ENCODE measurements around the gene CYBA. TPM values are rescaled to one million over a fixed set of nuclear protein-coding genes. Genes with fewer than 3 reads are reported as not detected.
"Not testable (repeated sequence)": the region's sequence is repeated elsewhere in the genome, so short reads cannot be mapped to it uniquely, and the experiment has no call there.

CYBA gene
- polyA plus RNA-seq, 1 experiment, result 53.6 TPM

DNA sequence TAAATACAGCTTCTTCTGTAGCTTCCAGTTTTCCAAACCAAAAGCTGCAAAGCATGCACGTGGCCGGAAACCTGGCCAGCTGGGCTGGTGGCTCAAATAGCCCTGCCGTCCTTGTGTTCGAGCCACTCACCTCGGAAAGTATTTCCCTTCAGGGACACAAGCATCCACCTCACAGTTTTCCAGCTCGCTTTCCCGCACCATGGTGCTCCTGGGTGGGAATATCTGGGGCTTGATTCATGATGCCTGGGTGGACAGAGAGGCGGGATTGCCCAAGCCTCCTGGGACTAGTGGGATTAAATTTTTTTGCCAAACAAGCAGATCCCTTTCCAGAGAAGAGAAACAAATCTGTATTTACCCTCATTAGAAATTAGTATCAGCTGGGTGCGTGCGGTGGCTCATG, 19.1 kb upstream of the CYBA start:
- H3K9me3 ChIP-seq (ENCODE audit: control insufficient read depth, insufficient read depth, low read length), result no peaks in the 10 kb centered on the region
- H3K4me3 ChIP-seq (ENCODE audit: low read depth, low read length), result no peak overlapping the region
- no peak overlapping the region for H3K27ac ChIP-seq (ENCODE audit: low read depth, low read length)
- no peak for DNase-seq (ENCODE audit: low read depth, low spot score)
- H3K27me3 ChIP-seq (ENCODE audit: control insufficient read depth, insufficient read depth, low read length), result no peaks in the 10 kb centered on the region
- TF ChIP-seq, protein P1, sequence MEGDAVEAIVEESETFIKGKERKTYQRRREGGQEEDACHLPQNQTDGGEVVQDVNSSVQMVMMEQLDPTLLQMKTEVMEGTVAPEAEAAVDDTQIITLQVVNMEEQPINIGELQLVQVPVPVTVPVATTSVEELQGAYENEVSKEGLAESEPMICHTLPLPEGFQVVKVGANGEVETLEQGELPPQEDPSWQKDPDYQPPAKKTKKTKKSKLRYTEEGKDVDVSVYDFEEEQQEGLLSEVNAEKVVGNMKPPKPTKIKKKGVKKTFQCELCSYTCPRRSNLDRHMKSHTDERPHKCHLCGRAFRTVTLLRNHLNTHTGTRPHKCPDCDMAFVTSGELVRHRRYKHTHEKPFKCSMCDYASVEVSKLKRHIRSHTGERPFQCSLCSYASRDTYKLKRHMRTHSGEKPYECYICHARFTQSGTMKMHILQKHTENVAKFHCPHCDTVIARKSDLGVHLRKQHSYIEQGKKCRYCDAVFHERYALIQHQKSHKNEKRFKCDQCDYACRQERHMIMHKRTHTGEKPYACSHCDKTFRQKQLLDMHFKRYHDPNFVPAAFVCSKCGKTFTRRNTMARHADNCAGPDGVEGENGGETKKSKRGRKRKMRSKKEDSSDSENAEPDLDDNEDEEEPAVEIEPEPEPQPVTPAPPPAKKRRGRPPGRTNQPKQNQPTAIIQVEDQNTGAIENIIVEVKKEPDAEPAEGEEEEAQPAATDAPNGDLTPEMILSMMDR (IDR thresholded peaks at IDR 0.05; ENCODE audit: low read depth, low read length), result no peak
- ChIA-PET CTCF (no interaction called here), POLR2A (no interaction called here)

DNA sequence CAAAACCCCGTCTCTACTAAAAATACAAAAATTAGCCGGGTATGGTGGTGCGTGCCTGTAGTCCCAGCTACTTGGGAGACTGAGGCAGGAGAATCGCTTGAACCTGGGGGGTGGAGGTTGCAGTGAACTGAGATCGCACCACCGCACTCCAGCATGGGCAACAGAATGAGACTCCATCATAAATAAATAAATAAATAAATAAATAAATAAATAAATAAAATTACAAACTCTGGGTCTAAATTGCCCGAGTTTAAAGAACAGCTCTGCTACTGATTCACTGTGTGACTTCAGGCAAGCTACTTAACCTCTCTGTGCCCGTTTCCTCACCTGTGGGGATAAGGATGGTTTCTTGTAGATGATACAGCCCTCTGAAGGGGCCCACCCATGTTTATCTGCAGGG, 18.6 kb upstream of the CYBA start:
- H3K4me3 ChIP-seq (ENCODE audit: low read depth, low read length); POLR2A ChIA-PET; CTCF ChIA-PET; H3K27ac ChIP-seq (ENCODE audit: low read depth, low read length); H3K9me3 ChIP-seq (ENCODE audit: control insufficient read depth, insufficient read depth, low read length); DNase-seq (ENCODE audit: low read depth, low spot score); H3K27me3 ChIP-seq (ENCODE audit: control insufficient read depth, insufficient read depth, low read length): not testable (repeated sequence)

DNA sequence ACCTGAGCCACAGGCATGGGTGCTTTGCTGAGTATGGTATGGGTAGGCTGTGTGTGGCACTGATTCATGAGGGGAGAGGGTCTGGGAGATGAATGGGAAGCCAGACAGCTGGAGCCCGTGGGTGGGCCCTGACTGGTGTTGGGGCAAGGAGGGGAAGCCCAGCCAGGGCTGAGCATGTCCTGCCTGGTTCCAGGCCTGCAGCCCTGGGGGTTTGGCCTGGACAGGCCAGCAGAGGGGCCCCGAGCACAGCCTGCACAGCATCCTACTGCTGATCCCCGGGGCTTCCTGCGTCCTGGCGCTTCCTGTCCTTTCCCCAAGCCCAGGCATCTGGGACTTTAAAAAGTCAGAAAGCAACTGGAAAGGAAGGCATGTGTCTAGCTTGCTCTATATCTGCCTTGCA, 16.6 kb upstream of the CYBA start:
- H3K9me3 ChIP-seq (ENCODE audit: control insufficient read depth, insufficient read depth, low read length), result no peaks in the 10 kb centered on the region; the same call in 1 of the 2 replicates

DNA sequence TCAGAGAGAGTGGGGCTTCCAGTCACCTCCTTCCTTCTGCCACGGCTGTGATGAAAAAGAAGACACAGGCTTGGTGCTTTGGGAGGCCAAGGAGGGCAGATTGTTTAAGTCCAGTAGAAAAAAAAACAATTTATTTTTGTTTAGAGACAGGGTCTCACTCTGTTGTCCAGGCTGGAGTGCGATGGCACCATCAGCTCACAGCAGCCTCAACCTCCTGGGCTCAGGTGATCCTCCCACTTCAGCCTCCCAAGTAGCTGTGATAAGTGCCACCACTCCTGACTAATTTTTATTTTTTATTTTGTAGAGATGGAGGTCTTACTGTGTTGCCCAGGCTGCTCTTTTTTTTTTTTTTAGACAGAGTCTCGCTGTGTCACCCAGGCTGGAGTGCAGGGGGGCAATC, 14.7 kb upstream of the CYBA start:
- DNase-seq (ENCODE audit: low read depth, low spot score), result no peak
- no peaks in the 10 kb centered on the region for H3K27me3 ChIP-seq (ENCODE audit: control insufficient read depth, insufficient read depth, low read length)
- H3K27ac ChIP-seq (ENCODE audit: low read depth, low read length), result no peak overlapping the region
- H3K9me3 ChIP-seq (ENCODE audit: control insufficient read depth, insufficient read depth, low read length), result no peaks in the 10 kb centered on the region; the same call in 1 of the 2 replicates
- POLR2A ChIA-PET, result no interaction called here
- no peak overlapping the region for H3K4me3 ChIP-seq (ENCODE audit: low read depth, low read length)
- CTCF ChIA-PET, result interaction anchor here (0.7 kb wide), 1 partner anchor 8 kb away, joined by 3 read pairs; no protein-coding TSS in a partner anchor
- TF ChIP-seq, protein P1 (IDR thresholded peaks at IDR 0.05; ENCODE audit: low read depth, low read length), result no peak

More for the DNA sequence above, 16.6 kb upstream of the CYBA start:
- H3K4me3 ChIP-seq (ENCODE audit: low read depth, low read length), result no peak overlapping the region
- POLR2A ChIA-PET, result no interaction called here
- TF ChIP-seq, protein P1 (IDR thresholded peaks at IDR 0.05; ENCODE audit: low read depth, low read length), result peak; percentile 24
- H3K27ac ChIP-seq (ENCODE audit: low read depth, low read length), result no peak overlapping the region
- no peak for DNase-seq (ENCODE audit: low read depth, low spot score)
- CTCF ChIA-PET, result no interaction called here
- H3K27me3 ChIP-seq (ENCODE audit: control insufficient read depth, insufficient read depth, low read length), result no peaks in the 10 kb centered on the region

DNA sequence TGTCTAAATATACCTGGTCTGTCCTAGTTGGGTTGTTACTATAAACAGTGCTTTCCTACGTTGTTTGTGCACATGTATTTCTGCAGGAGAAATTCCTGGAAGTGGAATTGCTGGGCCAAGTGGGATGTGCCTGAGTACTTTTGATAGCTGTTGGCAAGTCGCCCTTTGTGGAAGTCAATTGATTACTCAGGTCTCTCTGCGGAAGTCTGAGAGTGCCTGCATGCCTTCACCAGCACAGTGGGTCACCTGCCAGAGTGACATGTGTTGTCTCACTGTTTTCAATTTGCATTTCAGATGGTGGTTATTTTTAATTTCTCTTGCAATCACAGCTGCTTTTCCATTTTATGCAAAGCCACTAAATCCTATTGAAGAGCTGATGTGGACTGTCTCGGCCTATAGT, 14.3 kb upstream of the CYBA start:
- no peaks in the 10 kb centered on the region; the same call in 1 of the 2 replicates for H3K9me3 ChIP-seq (ENCODE audit: control insufficient read depth, insufficient read depth, low read length)
- TF ChIP-seq, protein P1 (IDR thresholded peaks at IDR 0.05; ENCODE audit: low read depth, low read length), result no peak
- no peak for DNase-seq (ENCODE audit: low read depth, low spot score)
- no peak overlapping the region for H3K27ac ChIP-seq (ENCODE audit: low read depth, low read length)
- ChIA-PET CTCF (interaction anchor here (0.7 kb wide), 1 partner anchor 9 kb away, joined by 3 read pairs; no protein-coding TSS in a partner anchor), POLR2A (no interaction called here)
- no peak overlapping the region for H3K4me3 ChIP-seq (ENCODE audit: low read depth, low read length)
- no peaks in the 10 kb centered on the region for H3K27me3 ChIP-seq (ENCODE audit: control insufficient read depth, insufficient read depth, low read length)
